ENCODE results near the gene RPP30. TPM values are rescaled to one million over a fixed set of nuclear protein-coding genes. Genes with fewer than 3 reads are reported as not detected.

Gene RPP30
- total and polyA plus RNA-seq, 2 experiments from 2014 or later: 89.7 to 142 TPM

DNA sequence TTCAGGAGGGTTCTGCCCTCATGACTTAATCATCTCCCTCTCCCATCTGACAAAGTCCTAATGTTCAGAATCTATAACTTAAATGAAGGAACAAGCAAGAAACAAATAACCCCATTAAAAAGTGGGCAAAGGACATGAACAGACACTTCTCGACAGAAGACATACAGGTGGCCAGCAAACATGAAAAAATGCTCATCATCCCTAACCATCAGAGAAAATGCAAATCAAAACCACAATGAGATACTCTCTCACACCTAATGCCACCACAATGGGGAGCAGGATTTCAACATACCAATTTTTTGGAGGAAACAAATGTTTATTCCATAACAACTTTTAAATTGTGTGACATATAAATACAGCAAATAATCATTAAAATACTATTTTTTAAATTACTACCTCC, 11.0 kb upstream of the RPP30 start (continued):
- TF ChIP-seq, protein P1, sequence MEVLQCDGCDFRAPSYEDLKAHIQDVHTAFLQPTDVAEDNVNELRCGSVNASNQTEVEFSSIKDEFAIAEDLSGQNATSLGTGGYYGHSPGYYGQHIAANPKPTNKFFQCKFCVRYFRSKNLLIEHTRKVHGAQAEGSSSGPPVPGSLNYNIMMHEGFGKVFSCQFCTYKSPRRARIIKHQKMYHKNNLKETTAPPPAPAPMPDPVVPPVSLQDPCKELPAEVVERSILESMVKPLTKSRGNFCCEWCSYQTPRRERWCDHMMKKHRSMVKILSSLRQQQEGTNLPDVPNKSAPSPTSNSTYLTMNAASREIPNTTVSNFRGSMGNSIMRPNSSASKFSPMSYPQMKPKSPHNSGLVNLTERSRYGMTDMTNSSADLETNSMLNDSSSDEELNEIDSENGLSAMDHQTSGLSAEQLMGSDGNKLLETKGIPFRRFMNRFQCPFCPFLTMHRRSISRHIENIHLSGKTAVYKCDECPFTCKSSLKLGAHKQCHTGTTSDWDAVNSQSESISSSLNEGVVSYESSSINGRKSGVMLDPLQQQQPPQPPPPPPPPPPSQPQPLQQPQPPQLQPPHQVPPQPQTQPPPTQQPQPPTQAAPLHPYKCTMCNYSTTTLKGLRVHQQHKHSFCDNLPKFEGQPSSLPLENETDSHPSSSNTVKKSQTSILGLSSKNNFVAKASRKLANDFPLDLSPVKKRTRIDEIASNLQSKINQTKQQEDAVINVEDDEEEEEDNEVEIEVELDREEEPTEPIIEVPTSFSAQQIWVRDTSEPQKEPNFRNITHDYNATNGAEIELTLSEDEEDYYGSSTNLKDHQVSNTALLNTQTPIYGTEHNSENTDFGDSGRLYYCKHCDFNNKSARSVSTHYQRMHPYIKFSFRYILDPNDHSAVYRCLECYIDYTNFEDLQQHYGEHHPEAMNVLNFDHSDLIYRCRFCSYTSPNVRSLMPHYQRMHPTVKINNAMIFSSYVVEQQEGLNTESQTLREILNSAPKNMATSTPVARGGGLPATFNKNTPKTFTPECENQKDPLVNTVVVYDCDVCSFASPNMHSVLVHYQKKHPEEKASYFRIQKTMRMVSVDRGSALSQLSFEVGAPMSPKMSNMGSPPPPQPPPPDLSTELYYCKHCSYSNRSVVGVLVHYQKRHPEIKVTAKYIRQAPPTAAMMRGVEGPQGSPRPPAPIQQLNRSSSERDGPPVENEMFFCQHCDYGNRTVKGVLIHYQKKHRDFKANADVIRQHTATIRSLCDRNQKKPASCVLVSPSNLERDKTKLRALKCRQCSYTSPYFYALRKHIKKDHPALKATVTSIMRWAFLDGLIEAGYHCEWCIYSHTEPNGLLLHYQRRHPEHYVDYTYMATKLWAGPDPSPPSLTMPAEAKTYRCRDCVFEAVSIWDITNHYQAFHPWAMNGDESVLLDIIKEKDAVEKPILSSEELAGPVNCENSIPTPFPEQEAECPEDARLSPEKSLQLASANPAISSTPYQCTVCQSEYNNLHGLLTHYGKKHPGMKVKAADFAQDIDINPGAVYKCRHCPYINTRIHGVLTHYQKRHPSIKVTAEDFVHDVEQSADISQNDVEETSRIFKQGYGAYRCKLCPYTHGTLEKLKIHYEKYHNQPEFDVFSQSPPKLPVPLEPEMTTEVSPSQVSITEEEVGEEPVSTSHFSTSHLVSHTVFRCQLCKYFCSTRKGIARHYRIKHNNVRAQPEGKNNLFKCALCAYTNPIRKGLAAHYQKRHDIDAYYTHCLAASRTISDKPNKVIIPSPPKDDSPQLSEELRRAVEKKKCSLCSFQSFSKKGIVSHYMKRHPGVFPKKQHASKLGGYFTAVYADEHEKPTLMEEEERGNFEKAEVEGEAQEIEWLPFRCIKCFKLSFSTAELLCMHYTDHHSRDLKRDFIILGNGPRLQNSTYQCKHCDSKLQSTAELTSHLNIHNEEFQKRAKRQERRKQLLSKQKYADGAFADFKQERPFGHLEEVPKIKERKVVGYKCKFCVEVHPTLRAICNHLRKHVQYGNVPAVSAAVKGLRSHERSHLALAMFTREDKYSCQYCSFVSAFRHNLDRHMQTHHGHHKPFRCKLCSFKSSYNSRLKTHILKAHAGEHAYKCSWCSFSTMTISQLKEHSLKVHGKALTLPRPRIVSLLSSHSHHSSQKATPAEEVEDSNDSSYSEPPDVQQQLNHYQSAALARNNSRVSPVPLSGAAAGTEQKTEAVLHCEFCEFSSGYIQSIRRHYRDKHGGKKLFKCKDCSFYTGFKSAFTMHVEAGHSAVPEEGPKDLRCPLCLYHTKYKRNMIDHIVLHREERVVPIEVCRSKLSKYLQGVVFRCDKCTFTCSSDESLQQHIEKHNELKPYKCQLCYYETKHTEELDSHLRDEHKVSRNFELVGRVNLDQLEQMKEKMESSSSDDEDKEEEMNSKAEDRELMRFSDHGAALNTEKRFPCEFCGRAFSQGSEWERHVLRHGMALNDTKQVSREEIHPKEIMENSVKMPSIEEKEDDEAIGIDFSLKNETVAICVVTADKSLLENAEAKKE (CRISPR knock-in tag; IDR thresholded peaks at IDR 0.05): no peak
- TF ChIP-seq, protein P2, sequence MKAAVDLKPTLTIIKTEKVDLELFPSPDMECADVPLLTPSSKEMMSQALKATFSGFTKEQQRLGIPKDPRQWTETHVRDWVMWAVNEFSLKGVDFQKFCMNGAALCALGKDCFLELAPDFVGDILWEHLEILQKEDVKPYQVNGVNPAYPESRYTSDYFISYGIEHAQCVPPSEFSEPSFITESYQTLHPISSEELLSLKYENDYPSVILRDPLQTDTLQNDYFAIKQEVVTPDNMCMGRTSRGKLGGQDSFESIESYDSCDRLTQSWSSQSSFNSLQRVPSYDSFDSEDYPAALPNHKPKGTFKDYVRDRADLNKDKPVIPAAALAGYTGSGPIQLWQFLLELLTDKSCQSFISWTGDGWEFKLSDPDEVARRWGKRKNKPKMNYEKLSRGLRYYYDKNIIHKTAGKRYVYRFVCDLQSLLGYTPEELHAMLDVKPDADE (IDR thresholded peaks at IDR 0.05): no peak
- TF ChIP-seq, protein P3, sequence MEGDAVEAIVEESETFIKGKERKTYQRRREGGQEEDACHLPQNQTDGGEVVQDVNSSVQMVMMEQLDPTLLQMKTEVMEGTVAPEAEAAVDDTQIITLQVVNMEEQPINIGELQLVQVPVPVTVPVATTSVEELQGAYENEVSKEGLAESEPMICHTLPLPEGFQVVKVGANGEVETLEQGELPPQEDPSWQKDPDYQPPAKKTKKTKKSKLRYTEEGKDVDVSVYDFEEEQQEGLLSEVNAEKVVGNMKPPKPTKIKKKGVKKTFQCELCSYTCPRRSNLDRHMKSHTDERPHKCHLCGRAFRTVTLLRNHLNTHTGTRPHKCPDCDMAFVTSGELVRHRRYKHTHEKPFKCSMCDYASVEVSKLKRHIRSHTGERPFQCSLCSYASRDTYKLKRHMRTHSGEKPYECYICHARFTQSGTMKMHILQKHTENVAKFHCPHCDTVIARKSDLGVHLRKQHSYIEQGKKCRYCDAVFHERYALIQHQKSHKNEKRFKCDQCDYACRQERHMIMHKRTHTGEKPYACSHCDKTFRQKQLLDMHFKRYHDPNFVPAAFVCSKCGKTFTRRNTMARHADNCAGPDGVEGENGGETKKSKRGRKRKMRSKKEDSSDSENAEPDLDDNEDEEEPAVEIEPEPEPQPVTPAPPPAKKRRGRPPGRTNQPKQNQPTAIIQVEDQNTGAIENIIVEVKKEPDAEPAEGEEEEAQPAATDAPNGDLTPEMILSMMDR (conservative IDR thresholded peaks at IDR 0.05; ENCODE audit: low read depth in 2 of 2): no peak
- TF ChIP-seq JUNB (IDR thresholded peaks at IDR 0.05; ENCODE audit: unreplicated experiment): no peak

- Histone ChIP-seq H3K4me3 (no peak overlapping the region), H3K27me3 (ENCODE audit: insufficient read depth) (peaks cover 11% of the 10 kb centered on the region), H3K4me1 (ENCODE audit: insufficient read depth) (peaks cover 15% of the 10 kb centered on the region), H2AFZ (no peak overlapping the region), H3K27ac (ENCODE audit: low read depth) (no peak overlapping the region), H3K36me3 (ENCODE audit: insufficient read depth) (no peaks in the 10 kb centered on the region), H3K4me2 (no peak overlapping the region), H4K20me1 (replicated peaks; ENCODE audit: insufficient read depth) (no peaks in the 10 kb centered on the region), H3K9me2 (ENCODE audit: insufficient read depth) (no peaks in the 10 kb centered on the region), H3F3A (replicated peaks; ENCODE audit: low read depth) (0 out of 2 replicates have a peak, but pooled peaks cover 4% of the 10 kb centered on the region), H3K79me2 (replicated peaks; ENCODE audit: insufficient read depth) (no peaks in the 10 kb centered on the region)
- no peaks in the 10 kb centered on the region for H3K9me3 Mint-ChIP-seq
- no peak for ATAC-seq
- TF ChIP-seq, protein P2 (IDR thresholded peaks at IDR 0.05): no peak
- TF ChIP-seq, protein P3 (conservative IDR thresholded peaks at IDR 0.05; ENCODE audit: low read depth in 2 of 2): peak; percentile 80 to 92
- no peaks in the 10 kb centered on the region for H3K36me3 Mint-ChIP-seq (ENCODE audit: low read depth)
- H3K27ac Mint-ChIP-seq: no peak overlapping the region
- DNase-seq (ENCODE audit: low spot score): peak; percentile 47
- H3K4me1 Mint-ChIP-seq: peaks cover 40% of the 10 kb centered on the region
- H3K4me3 Mint-ChIP-seq: no peak overlapping the region
- H3K27me3 Mint-ChIP-seq (ENCODE audit: insufficient read depth, low read depth, poor library complexity): peaks cover 3% of the 10 kb centered on the region
These were observed 8.8 kb upstream of the RPP30 start for GRCh38 chr10:90862908-90863514.

Measured in GM23338 (cell line).